ENCODE measurements around the gene TRMO.

GRCh38 chr9:97873425-97873824, 48.9 kb downstream of the TRMO start:
- TF ChIP-seq CTBP1 (IDR thresholded peaks at IDR 0.05; ENCODE audit: borderline replicate concordance) (no peak), SP1 (IDR thresholded peaks at IDR 0.05) (no peak), SUZ12 (IDR thresholded peaks at IDR 0.05) (no peak), ELF4 (IDR thresholded peaks at IDR 0.05) (no peak), ARNT (IDR thresholded peaks at IDR 0.05) (no peak), BHLHE40 (IDR thresholded peaks at IDR 0.05; ENCODE audit: borderline replicate concordance) (no peak)

Data from HEK293T (cell line).